Mucosa of rectum (tissue), 2 donors: Measurements from ENCODE around the gene ARHGAP25.

Experiments used
- H3K27ac ChIP-seq, 2 donors: one replicate each; pipeline ENCODE4 v1.7.0; 2013; ENCODE audit warnings: inconsistent platforms in 2 of 2, low read depth in 2 of 2, low read length in 2 of 2
- H3K27me3 ChIP-seq, 2 donors: one replicate each; pipeline ENCODE4 v1.7.0; 2013; ENCODE audit warnings: low read length in 2 of 2; ENCODE audit not compliant: control insufficient read depth in 2 of 2, insufficient read depth in 2 of 2
- H3K36me3 ChIP-seq, 2 donors: one replicate each; pipeline ENCODE4 v1.7.0; 2013; ENCODE audit warnings: low read length in 2 of 2; ENCODE audit not compliant: control insufficient read depth in 2 of 2, insufficient read depth in 2 of 2
- H3K4me1 ChIP-seq, 2 donors: one replicate each; pipeline ENCODE4 v1.7.0; 2013; ENCODE audit warnings: low read length in 2 of 2, mild to moderate bottlenecking in 1 of 2; ENCODE audit not compliant: control insufficient read depth in 2 of 2, insufficient read depth in 2 of 2
- H3K4me3 ChIP-seq, 2 donors: one replicate each; pipeline ENCODE4 v1.7.0; 2013; ENCODE audit warnings: low read length in 2 of 2
- H3K9ac ChIP-seq, 2 donors: one replicate each; pipeline ENCODE4 v1.7.0; 2013; ENCODE audit warnings: low read length in 2 of 2, low read depth in 1 of 2, mild to moderate bottlenecking in 1 of 2
- H3K9me3 ChIP-seq, 2 donors: one replicate each; pipeline ENCODE4 v1.7.0; 2013; ENCODE audit warnings: low read length in 2 of 2; ENCODE audit not compliant: control insufficient read depth in 2 of 2
- donor health status: healthy.
- donor health status: Normal muscosa, but diverticular disease.

Gene ARHGAP25

GRCh38 chr2:68787356-68787755 is 52.7 kb downstream of the ARHGAP25 start:
- peaks cover 2 to 11% of the 10 kb centered on the region in 2 donors for H3K36me3 ChIP-seq
- H3K9ac ChIP-seq, result no peak overlapping the region
- H3K27ac ChIP-seq, result no peak overlapping the region
- H3K4me1 ChIP-seq, result peaks cover 0 to 7% of the 10 kb centered on the region in 2 donors
- H3K9me3 ChIP-seq, result no peaks in the 10 kb centered on the region
- H3K4me3 ChIP-seq, result no peak overlapping the region
- H3K27me3 ChIP-seq, result no peaks in the 10 kb centered on the region

DNA sequence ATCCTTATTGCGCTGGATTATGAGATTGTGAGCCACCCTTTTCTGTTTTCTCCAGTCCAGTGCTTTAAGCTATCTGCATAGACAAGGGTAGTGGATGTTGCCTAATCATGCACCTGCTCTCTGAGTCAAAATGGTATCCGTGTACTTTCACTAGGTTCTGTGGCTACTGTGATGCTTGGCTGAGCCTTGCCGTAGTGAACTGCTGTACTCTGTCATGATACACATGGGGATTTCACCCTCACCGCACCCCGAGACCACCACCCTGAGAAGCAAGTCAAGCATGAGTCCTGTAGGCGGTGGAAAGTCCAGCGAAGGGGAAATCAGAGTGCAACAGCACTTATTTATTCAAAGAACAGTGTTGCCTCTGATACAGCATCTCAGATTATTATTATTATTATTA is 55.0 kb downstream of the ARHGAP25 start:
- H3K36me3 ChIP-seq, result peaks cover 2 to 11% of the 10 kb centered on the region in 2 donors
- H3K27ac ChIP-seq, result no peak overlapping the region
- H3K27me3 ChIP-seq, result no peaks in the 10 kb centered on the region
- H3K4me3 ChIP-seq, result no peak overlapping the region
- no peaks in the 10 kb centered on the region for H3K9me3 ChIP-seq
- no peak overlapping the region for H3K9ac ChIP-seq
- H3K4me1 ChIP-seq, result peaks cover 0 to 5% of the 10 kb centered on the region in 2 donors

GRCh38 chr2:68790600-68790999 is 56.0 kb downstream of the ARHGAP25 start:
- no peaks in the 10 kb centered on the region for H3K27me3 ChIP-seq
- no peaks in the 10 kb centered on the region for H3K4me1 ChIP-seq
- peaks cover 2 to 11% of the 10 kb centered on the region in 2 donors for H3K36me3 ChIP-seq
- H3K9ac ChIP-seq, result no peak overlapping the region
- no peaks in the 10 kb centered on the region for H3K9me3 ChIP-seq
- no peak overlapping the region for H3K4me3 ChIP-seq
- H3K27ac ChIP-seq, result no peak overlapping the region

DNA sequence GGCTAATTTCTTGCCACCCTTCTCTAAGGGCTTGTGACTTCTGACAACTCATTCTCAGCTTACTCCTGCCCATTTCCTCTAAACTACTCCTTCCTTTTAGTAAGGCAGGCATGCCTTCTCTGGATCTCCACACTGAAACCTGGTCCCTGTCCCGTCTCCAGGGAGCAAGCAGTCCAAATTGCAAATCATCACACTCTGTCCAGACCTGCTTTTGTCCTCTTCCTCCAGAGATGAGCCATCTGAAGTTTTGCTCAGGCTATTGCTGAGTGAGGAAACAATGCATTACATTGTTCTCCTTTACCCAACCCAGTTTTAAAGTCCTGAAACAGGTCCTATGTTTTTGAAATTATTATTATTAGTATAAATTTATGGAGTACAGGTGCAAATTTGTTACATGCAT is 57.3 kb downstream of the ARHGAP25 start:
- no peak overlapping the region for H3K27ac ChIP-seq
- no peaks in the 10 kb centered on the region for H3K9me3 ChIP-seq
- H3K4me3 ChIP-seq, result no peak overlapping the region
- peaks cover 2 to 11% of the 10 kb centered on the region in 2 donors for H3K36me3 ChIP-seq
- H3K9ac ChIP-seq, result no peak overlapping the region
- no peaks in the 10 kb centered on the region for H3K27me3 ChIP-seq
- H3K4me1 ChIP-seq, result peaks cover under 1 to 5% of the 10 kb centered on the region in 2 donors

GRCh38 chr2:68792751-68793150 is 58.1 kb downstream of the ARHGAP25 start:
- H3K4me3 ChIP-seq, result no peak overlapping the region
- no peak overlapping the region for H3K9ac ChIP-seq
- H3K4me1 ChIP-seq, result peaks cover 4 to 5% of the 10 kb centered on the region in 2 donors
- no peaks in the 10 kb centered on the region for H3K27me3 ChIP-seq
- H3K9me3 ChIP-seq, result no peaks in the 10 kb centered on the region
- peaks cover 2 to 8% of the 10 kb centered on the region in 2 donors for H3K36me3 ChIP-seq
- no peak overlapping the region for H3K27ac ChIP-seq

DNA sequence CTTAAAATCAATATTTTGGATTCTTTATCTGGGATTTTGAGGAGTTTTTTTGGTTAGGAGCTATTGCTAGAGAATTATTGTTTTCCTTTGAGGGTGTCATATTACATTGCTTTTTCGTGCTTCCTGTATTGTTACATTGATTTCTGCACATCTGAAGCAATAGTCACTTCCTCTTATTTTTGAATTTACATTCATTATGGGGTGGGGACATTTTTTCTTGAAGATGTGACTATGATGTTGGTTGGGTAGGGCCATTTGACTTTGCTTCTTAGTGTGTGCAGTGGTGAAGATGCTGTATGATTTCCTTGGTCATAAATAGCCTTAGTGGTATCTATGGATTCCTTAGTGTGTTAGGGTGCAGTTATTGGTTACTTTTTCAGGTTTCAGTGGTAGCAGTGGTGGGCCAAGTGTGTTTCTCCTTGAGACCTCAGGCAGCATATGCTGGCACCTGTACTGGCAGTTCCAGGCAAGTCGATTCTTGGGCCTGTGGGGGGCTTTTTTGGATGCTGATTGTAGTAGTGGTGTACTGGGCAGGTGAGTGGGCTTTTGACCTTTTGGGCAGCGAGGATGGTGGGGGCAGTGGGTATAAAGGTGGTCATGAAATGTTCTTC is 61.8 kb downstream of the ARHGAP25 start:
- Histone ChIP-seq H3K27me3 (no peaks in the 10 kb centered on the region), H3K4me1 (peaks cover 4 to 5% of the 10 kb centered on the region in 2 donors), H3K27ac (peak overlapping the region in 1 of 2 donors; percentile 35), H3K36me3 (peaks cover 0 to 3% of the 10 kb centered on the region in 2 donors), H3K4me3 (no peak overlapping the region), H3K9me3 (no peaks in the 10 kb centered on the region), H3K9ac (no peak overlapping the region)

DNA sequence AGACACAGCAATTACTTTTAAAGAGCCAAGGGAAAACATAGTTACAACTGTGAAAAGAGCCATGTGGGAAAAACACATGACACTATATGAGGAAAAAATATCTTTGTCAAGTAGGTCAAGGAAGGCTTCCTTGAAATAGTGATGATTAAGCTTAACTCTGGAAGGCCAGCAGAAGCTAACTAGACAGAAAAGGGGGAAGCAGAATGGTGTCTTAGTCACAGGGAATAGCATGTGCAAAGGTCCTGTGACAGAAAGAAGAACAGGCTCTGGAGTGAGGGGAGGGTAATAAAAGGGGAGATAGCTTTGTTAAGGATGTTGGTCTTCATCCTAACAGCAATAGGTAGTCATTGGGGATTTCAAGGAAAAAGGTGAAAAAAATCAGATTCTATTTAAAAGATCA is 64.0 kb downstream of the ARHGAP25 start:
- H3K4me3 ChIP-seq, result no peak overlapping the region
- H3K4me1 ChIP-seq, result peaks cover 4 to 5% of the 10 kb centered on the region in 2 donors
- H3K9me3 ChIP-seq, result no peaks in the 10 kb centered on the region
- no peak overlapping the region for H3K9ac ChIP-seq
- H3K27ac ChIP-seq, result no peak overlapping the region
- H3K36me3 ChIP-seq, result peaks cover 0 to 3% of the 10 kb centered on the region in 2 donors
- H3K27me3 ChIP-seq, result no peaks in the 10 kb centered on the region

- Histone ChIP-seq H3K4me1 (peaks cover 4 to 5% of the 10 kb centered on the region in 2 donors), H3K9ac (no peak overlapping the region), H3K4me3 (no peak overlapping the region), H3K9me3 (no peaks in the 10 kb centered on the region), H3K36me3 (peaks cover 0 to 3% of the 10 kb centered on the region in 2 donors), H3K27ac (no peak overlapping the region), H3K27me3 (no peaks in the 10 kb centered on the region)
These were observed 64.8 kb downstream of the ARHGAP25 start for GRCh38 chr2:68799140-68800026.

GRCh38 chr2:68800027-68800401 is 65.4 kb downstream of the ARHGAP25 start:
- Histone ChIP-seq H3K4me1 (peaks cover 4 to 5% of the 10 kb centered on the region in 2 donors), H3K36me3 (peaks cover 0 to 4% of the 10 kb centered on the region in 2 donors), H3K27me3 (no peaks in the 10 kb centered on the region), H3K9ac (no peak overlapping the region), H3K4me3 (no peak overlapping the region), H3K9me3 (no peaks in the 10 kb centered on the region), H3K27ac (no peak overlapping the region)

DNA sequence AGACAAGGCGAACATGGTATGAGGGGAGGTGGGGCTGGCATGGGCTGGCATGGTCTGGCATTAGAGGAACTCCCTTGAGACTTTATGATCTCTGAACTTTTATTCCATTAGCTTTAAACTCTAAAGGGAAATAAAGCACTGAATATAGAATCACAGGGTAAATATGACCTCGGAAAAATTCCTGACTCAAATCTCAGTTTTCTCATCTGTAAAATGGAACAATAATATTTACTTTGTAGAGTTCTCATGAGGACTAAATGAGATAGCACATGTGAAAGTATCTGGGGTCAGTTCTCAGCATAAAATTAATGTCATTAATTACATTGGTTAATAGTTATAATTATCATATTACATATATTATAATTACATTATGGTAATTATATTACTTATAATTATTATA is 65.9 kb downstream of the ARHGAP25 start:
- Histone ChIP-seq H3K9me3 (no peaks in the 10 kb centered on the region), H3K4me3 (no peak overlapping the region), H3K27ac (no peak overlapping the region), H3K36me3 (peaks cover 0 to 7% of the 10 kb centered on the region in 2 donors), H3K9ac (no peak overlapping the region), H3K27me3 (no peaks in the 10 kb centered on the region), H3K4me1 (peaks cover 4 to 5% of the 10 kb centered on the region in 2 donors)
